Measurements from ENCODE around the gene DCBLD1. TPM values are rescaled to one million over a fixed set of nuclear protein-coding genes. Genes with fewer than 3 reads are reported as not detected.

DCBLD1 gene
- total RNA-seq, 4 donors from 2014 or later: 13.5 to 25.9 (median 21.2) TPM

GRCh38 chr6:117595099-117595923, 112.8 kb downstream of the DCBLD1 start:
- no peak overlapping the region for H3K4me3 ChIP-seq (replicated peaks in 1 of 3)
- H3K4me1 ChIP-seq: peaks cover 2 to 12% of the 10 kb centered on the region in 2 donors
- WGBS, 2 donors: 97 to 98% methylated on average over 2 of the region's 2 CpGs
- no peaks in the 10 kb centered on the region for H3K36me3 ChIP-seq
- no peak for DNase-seq
- TF ChIP-seq CTCF (IDR thresholded peaks at IDR 0.05): no peak
- TF ChIP-seq POLR2A (IDR thresholded peaks at IDR 0.05): no peak
- no peak overlapping the region for H3K27ac ChIP-seq
- no peaks in the 10 kb centered on the region for H3K27me3 ChIP-seq
- no peaks in the 10 kb centered on the region for H3K9me3 ChIP-seq
- intact Hi-C loops (cut with DNase I): loop anchor here (10.0 kb wide), 1 partner anchor 51 kb away; no protein-coding TSS in a partner anchor

- intact Hi-C loops (cut with DNase I): loop anchor here (10.0 kb wide), 1 partner anchor 53 kb away; no protein-coding TSS in a partner anchor
- no peaks in the 10 kb centered on the region for H3K36me3 ChIP-seq
- no peak overlapping the region for H3K27ac ChIP-seq
- 94 to 95% methylated on average over 2 of the region's 2 CpGs for WGBS, 2 donors
- no peak for DNase-seq
- no peaks in the 10 kb centered on the region for H3K9me3 ChIP-seq
- H3K4me1 ChIP-seq: peaks cover 9 to 18% of the 10 kb centered on the region in 2 donors
- H3K27me3 ChIP-seq: no peaks in the 10 kb centered on the region
- TF ChIP-seq CTCF (IDR thresholded peaks at IDR 0.05): no peak
- TF ChIP-seq POLR2A (IDR thresholded peaks at IDR 0.05): no peak
- H3K4me3 ChIP-seq (replicated peaks in 1 of 3): no peak overlapping the region
Measured at GRCh38 chr6:117597755-117598154, 115.3 kb downstream of the DCBLD1 start.

Small RNA genes lying within 50 kb of the gene (small RNA-seq; reads per million reads assigned to genes)
- not detected for gene RNU6-253P

Other genes with a start within 250 kb of the DCBLD1 start
- gene VGLL2, start 217.1 kb upstream of the DCBLD1 start, total RNA-seq: not detected
- not detected for gene ROS1, start 56.7 kb upstream of the DCBLD1 start, total RNA-seq
- 10 to 100 TPM; 37.9 to 49.5 (median 41.7) TPM for gene GOPC, start 119.8 kb downstream of the DCBLD1 start, total RNA-seq
- 10 to 100 TPM; 35.5 to 44.0 (median 41.4) TPM for gene NUS1, start 192.8 kb downstream of the DCBLD1 start, total RNA-seq

Data from thyroid gland (tissue), 4 donors.